HG03558 (cell line): ENCODE measurements around the gene CBLB.

Experiments
- ATAC-seq: cut with Tn5 transposase; IDR thresholded peaks from one replicate; pipeline ENCODE4 v1.9.1; 2021; ENCODE audit warnings: moderate number of reproducible peaks; ENCODE audit not compliant: unreplicated experiment; ENCODE audit errors: extremely low read depth

The CBLB gene

DNA sequence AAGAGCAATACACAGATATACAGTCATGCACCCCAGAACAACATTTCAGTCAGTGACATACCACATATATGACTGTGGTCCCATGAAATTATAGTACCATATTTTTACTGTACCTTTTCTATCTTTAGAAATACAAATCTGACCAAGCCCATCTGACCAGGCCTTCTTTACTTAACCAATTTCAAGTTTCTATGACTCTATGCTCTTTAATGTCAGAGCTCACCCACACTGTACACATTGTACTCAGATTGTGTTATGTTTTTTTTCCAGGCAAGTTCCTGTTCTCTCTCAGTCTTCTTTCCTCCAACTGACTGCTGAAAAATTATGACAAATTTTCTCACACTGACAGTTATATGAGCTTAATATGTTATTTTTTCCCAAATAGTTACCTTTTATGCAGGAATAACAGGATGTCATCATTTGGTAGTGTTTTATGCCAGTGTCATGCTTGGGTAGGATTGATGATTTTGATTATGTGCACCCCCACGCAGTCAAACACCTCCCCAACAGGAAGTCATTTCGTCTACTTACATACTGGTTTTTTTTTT lies 8.0 kb upstream of the CBLB start:
- ATAC-seq = no peak

DNA sequence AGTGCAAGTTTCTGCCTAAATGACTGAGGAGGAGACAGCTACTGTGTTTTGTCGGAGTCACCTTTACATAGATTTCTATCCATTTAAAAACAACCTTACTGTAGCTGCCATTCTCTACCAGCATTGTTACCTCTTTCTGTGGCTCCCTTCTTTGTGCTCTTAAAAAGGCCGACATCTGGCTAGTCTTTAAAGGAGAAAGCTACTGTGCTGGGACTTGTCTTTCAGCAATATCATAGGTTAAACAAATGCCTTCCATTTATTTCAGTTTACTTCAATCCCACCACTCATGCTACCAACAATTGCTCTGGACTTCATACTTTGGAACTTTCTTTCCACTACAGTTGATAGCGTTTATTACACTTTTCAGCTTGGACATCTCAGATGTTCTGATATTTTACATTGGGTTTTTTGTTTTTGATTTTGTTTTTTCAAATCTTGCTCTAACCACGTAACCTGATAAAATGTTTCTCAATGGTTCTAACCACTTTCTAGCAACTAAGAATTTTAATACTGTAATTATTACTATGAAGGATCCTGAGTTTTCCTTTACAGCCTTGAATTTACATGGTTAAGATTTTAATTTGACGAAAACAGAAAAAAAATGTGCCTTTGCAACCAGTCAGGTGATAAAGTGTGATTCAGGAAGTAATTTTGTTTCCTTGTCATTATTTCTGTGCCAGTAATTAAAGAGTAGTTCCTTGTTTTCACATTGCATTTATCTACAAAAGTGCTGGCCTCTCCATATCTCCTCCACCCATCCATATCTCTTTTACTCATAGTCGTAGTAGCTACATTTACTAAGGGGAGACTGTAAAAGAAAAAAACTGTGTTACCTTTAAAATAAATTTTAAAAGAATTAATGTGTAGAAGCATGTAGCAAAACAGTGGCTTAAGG lies 1.3 kb upstream of the CBLB start:
- no peak for ATAC-seq

DNA sequence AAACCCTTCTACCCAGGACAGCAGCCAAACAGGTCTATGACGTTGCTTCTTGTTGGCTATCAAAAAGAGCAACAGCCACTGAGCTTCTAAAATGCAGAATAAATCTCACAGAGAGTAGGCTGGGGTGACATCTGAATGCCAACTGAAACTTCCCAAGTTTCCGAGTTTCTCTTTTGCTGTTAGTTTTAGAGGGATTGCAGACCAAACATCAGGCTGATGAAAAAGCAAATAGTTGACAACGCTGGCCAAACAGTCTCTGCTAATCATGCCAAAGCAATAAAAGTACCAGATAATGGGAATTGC lies 670 bp upstream of the CBLB start:
- ATAC-seq = no peak

DNA sequence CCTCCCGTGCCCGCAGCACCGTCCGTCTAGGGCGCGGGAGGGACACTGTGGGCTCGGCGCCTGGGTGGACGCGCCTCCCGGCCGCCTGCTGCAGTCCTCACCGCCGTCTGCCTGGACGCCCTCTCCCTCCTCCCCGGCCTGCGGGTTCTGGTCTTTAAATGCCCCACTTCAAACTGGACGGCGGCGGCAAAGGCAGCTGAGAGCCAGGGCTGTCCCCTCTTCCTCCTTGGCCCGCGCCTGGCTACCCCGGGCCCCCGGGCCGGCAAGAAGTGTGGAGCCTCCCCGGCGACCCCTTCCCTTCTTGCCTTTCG lies 426 bp downstream of the CBLB start:
- ATAC-seq = no peak

DNA sequence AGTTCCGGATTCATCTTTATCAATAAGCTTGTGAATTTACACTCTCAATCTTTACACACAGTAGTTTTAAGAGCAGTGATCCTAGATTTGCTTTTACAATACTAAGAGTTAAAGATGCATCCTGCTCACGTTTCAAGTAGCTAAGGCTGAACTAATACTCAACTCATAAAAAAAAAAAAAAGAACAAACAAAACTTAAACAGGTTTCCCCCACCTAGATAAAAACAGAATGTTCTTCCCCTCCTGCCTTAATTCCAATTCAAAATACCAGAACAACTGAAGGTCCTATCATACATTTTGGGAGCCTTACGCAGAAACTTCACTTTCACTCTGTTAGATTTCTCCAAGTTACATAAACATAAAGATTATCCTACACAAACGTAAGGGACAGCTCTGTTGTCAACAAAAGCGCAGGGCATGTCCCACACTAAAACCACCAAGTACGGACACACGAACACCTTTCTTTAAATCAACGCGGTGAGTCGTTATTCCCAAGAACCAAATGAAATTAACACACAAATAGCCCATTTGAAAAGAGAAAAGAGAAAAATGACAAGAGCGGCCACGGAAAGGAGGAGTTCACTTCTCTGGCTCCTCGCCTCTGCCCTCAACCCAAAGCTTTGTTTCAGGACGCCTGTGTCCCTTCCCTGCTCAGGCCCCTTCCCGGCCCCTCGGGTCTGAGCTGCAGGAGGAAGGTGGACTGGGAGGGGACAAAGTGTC lies 941 bp downstream of the CBLB start:
- no peak for ATAC-seq

DNA sequence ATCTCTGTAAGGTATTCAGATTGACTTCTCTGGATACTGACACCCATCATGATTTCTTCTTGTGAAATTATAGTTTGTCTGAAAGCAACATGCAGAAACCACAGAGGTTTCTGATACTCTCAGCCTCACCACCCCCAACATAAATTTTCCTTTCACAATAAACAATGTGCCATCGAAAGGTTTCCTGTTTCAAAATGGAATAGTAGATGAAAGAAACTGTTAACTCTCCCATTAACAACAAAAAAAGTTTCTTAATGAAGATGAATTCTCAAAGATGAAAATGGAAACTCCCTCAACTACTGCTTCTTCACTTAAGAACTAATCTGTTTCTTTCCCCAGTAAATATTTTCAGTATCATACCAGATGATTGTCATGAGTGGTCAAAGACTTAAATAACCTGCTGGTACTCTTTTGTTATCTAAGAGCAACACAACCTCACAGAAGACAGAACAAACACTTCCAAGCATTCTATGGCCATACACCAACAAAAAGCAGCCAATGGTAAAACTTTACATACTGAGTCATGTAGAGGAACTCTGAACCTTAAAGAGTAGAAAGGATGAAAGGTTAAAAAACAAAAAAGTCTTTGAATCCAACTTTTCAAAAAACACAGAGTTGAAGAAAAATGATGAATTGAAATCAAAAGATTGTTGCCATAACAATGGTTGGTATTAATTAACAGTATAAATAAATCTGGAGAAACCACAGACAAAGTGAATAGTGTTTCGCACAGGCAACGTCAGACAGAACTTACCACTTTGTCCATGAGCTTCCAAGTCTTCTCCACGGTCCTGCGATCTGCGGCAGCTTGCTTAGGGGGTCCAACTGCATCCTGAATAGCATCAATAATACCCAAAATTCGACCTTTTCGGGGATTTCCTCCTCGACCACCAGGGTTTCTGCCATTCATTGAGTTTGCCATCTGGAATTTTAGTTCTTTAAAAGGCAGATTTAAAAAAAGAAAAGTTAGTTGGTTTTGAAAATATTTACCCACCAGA lies 1.9 kb downstream of the CBLB start:
- ATAC-seq = no peak

DNA sequence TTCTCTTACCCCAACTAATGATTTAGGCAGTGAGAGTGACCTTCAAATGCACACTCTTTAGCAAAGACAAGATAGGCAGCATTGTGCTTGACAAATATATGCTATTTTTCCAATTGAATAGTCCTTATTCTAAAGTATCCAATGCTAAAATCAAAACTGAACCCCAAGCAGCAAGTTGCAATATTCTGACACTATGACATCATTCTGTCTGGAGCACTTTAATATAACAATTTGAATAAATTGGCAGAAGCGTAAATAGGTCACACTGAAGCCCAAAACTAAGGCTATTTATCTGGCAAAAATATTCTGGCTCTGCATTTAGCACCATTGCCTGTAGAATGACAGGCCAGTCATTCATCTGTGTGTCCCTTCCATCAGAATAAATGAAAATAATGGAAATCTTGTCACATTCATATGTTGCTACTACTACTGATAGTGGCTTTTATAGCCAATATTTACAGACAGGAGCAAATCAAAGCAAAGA lies 2.9 kb downstream of the CBLB start:
- no peak for ATAC-seq

DNA sequence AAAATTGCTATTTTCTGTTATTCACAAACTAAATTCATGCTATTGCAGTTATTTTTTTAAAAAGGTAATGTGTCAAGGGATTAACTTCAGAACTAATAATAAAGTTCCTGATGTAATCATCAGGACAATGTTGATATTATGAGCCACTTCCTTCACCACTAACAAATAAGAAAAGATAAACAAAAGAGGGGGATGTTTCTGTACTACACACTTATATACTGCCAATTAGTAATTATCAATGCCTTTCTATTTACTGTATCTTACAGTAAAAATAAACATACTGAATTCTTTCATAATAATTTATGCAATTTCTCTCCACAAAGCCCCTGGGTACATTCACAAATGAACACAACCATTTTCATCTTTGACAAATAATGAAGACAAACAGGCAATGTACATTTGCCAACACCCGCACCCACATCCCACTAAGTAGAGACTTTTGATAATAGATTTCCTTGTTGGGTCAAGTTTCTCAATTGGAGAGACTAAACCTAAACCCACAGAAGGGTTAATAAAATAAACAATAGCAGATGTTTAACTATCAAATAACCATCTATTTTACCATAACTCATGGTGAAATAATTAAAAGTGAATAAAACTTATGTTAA lies 3.7 kb downstream of the CBLB start:
- ATAC-seq = no peak

DNA sequence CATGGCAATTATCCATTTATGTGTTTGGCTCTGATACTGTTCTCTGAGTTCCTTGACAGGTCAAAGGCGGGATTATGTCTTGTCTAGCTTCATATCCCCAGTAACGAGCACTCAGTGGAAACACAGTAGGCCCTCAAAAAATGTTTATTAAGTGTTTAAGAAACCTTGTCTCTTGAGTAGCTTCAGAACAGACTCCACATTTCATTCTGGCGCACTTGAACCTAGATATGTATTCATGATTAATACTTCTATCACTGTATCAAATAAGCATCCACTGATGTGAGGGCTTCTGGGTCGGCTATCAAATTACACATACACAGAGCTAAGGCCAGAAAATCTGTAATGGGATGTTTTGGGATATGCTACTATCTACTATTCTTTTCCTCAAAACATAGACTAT lies 4.6 kb downstream of the CBLB start:
- no peak for ATAC-seq

DNA sequence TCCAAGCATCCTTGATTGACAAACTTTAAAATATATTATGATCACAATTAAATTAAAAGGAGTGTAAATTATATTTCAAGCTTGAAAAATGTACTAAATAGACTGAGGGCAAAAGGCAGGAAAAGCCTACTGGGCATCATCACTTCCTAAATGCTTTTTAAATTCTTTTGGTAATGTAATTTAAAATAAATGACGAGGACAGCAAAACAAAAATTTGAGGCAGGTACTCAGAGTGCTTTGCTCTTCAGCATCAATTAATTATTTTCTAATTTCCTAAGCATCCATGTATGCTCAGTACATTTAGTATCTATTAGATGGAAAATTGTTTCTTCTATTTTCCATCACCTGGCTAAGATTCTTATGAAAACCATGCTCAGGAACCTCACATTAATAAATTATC lies 5.2 kb downstream of the CBLB start:
- no peak for ATAC-seq

DNA sequence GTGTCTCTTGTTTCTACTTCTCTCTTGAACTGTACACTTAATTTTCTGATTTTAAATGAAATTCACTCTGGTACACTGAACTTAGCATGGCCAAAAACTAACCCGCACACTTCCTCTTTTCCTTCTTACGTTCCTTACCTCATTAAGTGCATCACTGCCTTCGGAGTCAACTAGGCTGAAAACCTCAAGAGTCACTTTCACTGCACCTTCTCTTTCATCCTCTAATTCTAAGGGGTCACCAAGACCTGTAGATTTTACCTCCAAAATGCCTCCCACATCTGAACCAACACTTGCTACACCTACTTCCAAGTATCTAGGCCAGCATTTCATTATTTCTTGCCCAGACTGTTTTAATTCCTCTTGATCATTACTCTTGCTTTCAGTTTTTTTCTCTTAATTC lies 6.6 kb downstream of the CBLB start:
- ATAC-seq = peak; percentile 72

DNA sequence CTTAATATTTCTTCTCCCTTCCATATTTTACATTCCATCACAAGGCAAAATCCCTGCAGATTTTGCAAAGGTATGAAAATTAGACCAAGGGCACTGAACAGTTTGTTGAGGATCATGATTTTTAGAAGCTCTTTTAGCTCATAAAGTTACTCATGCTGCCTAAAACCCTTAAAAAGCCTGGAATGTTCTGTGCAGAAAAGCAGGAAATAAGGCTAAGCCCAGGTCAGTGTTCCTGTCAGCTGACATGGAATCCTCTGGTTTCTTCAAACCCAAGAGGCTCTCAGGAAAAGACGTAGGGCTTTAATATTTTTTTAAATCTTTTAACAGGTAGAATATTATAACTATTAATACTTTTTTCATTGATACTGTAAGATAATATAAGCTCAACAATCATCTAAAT lies 8.2 kb downstream of the CBLB start:
- no peak for ATAC-seq

DNA sequence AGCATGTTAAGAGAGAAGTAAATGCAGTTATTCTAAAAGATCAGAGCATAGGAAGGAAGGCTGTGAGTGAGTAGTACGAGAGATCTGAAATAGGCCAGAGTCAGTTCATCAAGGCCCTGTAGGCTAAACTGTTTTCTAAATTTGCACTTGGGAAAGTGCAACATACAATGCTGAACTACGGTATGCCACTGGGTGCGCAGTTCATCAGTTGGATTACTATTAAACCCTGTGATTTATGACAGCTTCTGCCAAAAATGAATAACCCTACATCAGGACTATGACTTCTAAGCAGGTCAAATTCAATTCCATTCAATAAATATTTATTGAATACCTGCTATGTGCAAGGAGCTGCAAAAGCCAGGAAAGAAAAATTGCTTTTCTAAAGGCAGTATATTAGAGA lies 10.8 kb downstream of the CBLB start:
- no peak for ATAC-seq

DNA sequence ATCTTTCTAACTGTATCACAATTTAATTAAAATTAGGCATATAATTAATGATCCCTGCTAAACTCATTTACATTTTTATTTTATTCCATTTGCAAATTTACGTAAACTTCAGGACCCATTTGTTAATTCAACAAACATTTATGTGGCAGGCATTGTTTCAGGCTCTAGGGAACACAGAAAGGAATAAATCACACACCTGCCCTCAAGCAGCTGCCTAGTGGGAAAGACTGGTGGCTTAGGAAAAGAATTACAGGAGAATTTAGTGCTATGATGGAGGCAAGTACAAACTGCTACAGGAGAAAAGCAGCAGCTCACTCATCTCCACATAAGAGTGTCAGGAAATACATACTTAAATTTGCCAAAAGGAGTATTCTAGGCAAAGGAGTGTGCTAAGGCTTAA lies 11.2 kb downstream of the CBLB start:
- ATAC-seq = no peak

DNA sequence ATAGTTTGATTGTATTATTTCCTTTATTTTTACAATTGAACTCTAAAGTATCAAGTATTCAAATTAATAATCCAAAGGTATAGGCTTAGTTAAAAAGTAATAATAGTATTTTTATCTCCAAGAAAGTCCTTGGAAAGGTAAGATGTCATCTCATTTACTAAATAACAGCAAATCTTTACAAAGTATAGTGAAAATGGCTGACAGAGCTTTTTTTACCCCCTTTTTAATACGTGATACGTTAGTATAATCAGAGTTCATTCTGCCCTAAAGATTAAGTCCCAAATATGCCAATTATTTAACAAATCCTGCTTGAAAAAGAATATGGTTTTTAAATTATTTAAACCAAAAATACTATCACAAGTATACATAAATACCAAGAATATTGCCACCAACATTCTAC lies 12.2 kb downstream of the CBLB start:
- ATAC-seq = no peak

DNA sequence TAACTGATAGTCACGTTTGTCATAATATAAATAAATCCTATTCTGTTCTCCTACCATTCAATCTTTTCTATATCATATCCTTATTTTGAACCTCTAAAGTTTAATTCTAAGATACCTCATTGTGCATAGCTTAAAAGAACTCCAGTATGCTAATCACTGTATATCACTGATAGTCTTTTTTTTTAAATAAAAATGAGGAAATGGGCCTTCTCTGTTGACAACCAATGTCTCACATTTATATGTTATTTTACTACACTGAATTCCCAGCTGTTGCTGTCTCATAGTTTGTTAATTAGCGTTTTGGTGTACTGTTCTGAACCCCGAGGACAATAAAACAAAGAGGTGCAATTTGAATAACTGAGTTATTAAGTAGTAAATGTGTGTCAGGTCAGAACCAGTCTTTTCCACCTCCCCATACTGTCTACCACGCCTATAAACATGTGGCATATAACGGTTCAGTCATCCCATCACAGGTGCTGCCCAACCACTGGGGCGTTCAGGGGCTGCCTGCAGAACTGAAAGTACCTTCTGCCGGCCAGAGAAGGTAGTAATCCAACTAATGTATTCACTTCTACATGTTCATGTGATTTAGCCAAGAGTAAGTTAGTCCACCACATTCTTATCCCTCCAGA lies 14.9 kb downstream of the CBLB start:
- ATAC-seq = peak; percentile 88

DNA sequence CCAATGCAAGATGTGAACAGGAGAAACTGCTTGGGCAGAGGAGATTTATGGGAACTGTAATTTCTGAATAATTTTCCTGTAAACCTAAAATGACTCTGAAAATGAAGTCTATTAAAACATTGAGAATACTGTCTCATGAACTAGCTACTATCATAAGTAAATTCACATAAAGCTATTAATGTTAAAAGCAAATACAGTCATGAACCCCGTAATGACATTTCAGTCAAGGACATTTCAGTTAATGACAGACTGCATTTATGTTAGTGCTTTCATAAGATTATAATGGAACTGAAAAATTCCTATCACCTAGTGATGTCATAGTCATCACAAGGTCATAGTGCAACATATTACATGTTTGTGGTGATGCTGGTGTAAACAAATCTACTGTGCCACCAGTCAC lies 17.2 kb downstream of the CBLB start:
- ATAC-seq = no peak

DNA sequence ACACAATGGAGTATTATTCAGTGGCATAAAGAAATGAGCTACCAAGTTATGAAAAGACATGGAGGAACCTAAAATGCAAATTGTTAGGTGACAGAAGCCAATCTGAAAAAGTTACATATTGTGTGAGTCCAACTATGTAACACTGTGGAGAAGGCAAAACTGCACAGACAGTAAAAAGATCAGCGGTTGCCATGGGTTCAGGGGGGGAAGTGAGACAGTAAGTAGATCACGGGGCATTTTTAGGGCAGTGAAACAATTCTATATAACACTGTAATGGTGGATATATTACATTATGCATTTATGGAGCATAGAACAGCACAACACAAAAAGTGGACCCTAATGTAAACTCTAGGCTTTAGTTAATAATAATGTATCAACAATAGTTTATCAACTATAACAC lies 17.6 kb downstream of the CBLB start:
- ATAC-seq = no peak

DNA sequence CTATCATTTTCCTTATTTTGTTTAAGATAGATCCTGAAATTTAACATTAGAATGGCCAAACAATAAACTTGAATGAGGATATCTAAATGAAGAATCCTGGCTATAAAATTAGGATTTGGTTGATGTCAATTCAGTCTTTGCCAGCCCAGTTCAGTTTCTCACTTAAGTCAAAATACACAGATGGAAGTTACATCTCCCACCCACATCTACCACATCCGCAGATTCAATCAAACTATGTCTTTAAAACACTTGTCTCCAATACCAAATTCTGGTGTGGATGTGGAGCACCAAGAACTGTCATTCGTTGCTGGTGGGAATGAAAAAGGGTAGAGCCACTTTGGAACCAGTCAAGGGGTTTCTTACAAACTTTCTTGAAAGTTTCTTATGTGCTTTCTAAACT lies 18.2 kb downstream of the CBLB start:
- ATAC-seq = no peak

DNA sequence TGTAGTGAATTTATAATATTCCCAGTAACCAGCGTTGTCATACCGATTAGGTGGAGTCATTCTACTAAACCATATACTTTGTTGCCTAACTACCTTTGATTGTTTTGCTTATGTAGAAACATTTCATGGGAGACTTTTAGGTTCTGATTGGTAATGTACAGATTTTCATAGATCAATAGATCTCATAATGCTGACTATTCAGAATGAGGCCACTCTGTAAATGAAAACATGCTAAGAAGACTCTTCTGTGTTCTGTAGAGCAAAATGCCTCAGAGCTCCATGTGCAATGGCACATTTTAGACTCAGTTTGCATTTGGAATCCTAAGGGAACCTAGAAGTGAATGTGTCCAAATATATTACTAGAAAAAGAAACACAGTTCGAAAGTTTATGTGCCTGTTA lies 20.0 kb downstream of the CBLB start:
- no peak for ATAC-seq
